Mesendoderm (in vitro differentiated cells): ENCODE measurements around the gene FAAP100.

Experiments used
- DNase-seq: peaks from one replicate; pipeline ENCODE4 v3.0.0; 2013
- H2AK5ac ChIP-seq: 2 replicates; pipeline ENCODE4 v1.6.1; 2013; ENCODE audit warnings: low read length, inconsistent platforms
- H2BK120ac ChIP-seq: 2 replicates; pipeline ENCODE4 v1.6.1; 2013; ENCODE audit warnings: low read depth, mild to moderate bottlenecking, low read length, moderate library complexity, mixed read lengths
- H2BK15ac ChIP-seq: replicated peaks from 2 replicates; pipeline ENCODE4 v1.6.1; 2013; ENCODE audit warnings: low read depth, mild to moderate bottlenecking, moderate library complexity
- H2BK5ac ChIP-seq: 2 replicates; pipeline ENCODE4 v1.6.1; 2013; ENCODE audit warnings: low read length, inconsistent platforms
- H3K18ac ChIP-seq: 2 replicates; pipeline ENCODE4 v1.6.1; 2013; ENCODE audit warnings: mild to moderate bottlenecking, low read length, mixed read lengths
- H3K23ac ChIP-seq: one replicate; pipeline ENCODE4 v1.6.1; 2013; ENCODE audit warnings: low read length
- H3K27ac ChIP-seq: 2 replicates; pipeline ENCODE4 v1.5.1; 2013; ENCODE audit warnings: low read depth, mild to moderate bottlenecking, inconsistent platforms, low read length, moderate library complexity
- H3K27me3 ChIP-seq: 2 replicates; pipeline ENCODE4 v1.6.1; 2013; ENCODE audit warnings: low read length, control low read depth, mild to moderate bottlenecking, inconsistent platforms; ENCODE audit not compliant: insufficient read depth, poor library complexity
- H3K36me3 ChIP-seq: 2 replicates; pipeline ENCODE4 v1.6.1; 2013; ENCODE audit warnings: low read length, inconsistent platforms; ENCODE audit not compliant: control insufficient read depth, insufficient read depth
- H3K4ac ChIP-seq: one replicate; pipeline ENCODE4 v1.6.1; 2013; ENCODE audit warnings: low read depth, mild to moderate bottlenecking, low read length, moderate library complexity
- H3K4me1 ChIP-seq: 2 replicates; pipeline ENCODE4 v1.6.1; 2013; ENCODE audit warnings: low read depth, low read length, inconsistent platforms; ENCODE audit not compliant: control insufficient read depth
- H3K4me2 ChIP-seq: 2 replicates; pipeline ENCODE4 v1.6.1; 2013; ENCODE audit warnings: low read length
- H3K4me3 ChIP-seq: 2 replicates; pipeline ENCODE4 v1.5.1; 2013; ENCODE audit warnings: mild to moderate bottlenecking, low read length
- H3K56ac ChIP-seq: one replicate; pipeline ENCODE4 v1.6.1; 2013; ENCODE audit warnings: low read length
- H3K79me1 ChIP-seq: 2 replicates; pipeline ENCODE4 v1.6.1; 2013; ENCODE audit warnings: low read length, inconsistent platforms
- H3K79me2 ChIP-seq: 2 replicates; pipeline ENCODE4 v1.6.1; 2013; ENCODE audit warnings: mild to moderate bottlenecking, low read length; ENCODE audit not compliant: control insufficient read depth, insufficient read depth
- H3K9ac ChIP-seq: 2 replicates; pipeline ENCODE4 v1.6.1; 2013; ENCODE audit warnings: low read length, inconsistent platforms
- H4K5ac ChIP-seq: one replicate; pipeline ENCODE4 v1.6.1; 2013; ENCODE audit warnings: low read length
- H4K8ac ChIP-seq: one replicate; pipeline ENCODE4 v1.6.1; 2013; ENCODE audit warnings: low read depth, mild to moderate bottlenecking, control low read depth, low read length, moderate library complexity
- WGBS: extraction: QIAGEN DNeasy Blood & Tissue Kit; methylation state at CpG from one replicate; pipeline ENCODE4 v1.1.7; 2013; ENCODE audit warnings: low lambda C conversion rate, missing lambda C conversion rate; ENCODE audit not compliant: insufficient coverage; ENCODE audit errors: extremely low coverage; 5-methylcytosine and 5-hydroxymethylcytosine counted together

Gene FAAP100

DNA sequence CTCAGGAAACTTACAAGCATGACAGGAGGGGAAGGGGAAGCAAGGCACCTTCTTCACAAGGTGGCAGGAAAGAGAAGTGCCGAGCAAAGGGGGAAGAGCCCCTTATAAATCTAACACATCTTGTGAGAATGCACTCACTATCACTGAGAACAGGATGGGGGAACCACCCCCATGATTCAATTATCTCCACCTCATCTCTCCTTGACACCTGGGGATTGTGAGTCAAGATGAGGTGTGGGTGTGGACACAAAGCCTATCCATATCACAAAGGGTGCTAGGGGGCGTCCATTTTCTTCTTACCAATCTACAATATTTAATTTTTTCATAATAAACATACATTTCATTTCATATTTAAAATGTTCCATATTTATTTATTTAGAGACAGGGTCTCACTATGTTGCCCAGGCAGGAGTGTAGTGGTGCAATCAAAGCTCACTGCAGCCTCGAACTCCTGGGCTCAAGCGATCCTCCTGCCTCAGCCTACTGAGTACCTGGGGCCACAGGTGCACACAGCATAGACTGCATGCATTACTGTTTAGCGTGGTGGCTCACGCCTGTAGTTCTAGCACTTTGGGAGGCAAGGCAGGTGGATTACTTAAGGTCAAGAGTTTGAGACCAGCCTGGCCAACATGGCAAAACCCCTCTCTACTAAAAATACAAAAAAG lies 26.5 kb upstream of the FAAP100 start:
- Histone ChIP-seq H4K5ac (no peak overlapping the region), H3K18ac (no peak overlapping the region), H3K4me3 (no peak overlapping the region), H4K8ac (no peak overlapping the region), H2BK120ac (no peak overlapping the region), H3K79me2 (no peaks in the 10 kb centered on the region), H3K36me3 (peaks cover 16% of the 10 kb centered on the region), H2AK5ac (no peak overlapping the region), H3K4me2 (no peak overlapping the region), H3K27ac (no peak overlapping the region), H3K56ac (no peak overlapping the region), H3K9ac (no peak overlapping the region), H3K27me3 (no peaks in the 10 kb centered on the region), H2BK5ac (no peak overlapping the region), H3K4ac (no peak overlapping the region), H3K79me1 (peaks cover 6% of the 10 kb centered on the region), H3K4me1 (no peaks in the 10 kb centered on the region), H2BK15ac (no peak overlapping the region), H3K23ac (no peak overlapping the region)
- DNase-seq: no peak
- WGBS: no CpG with 5 or more reads among the region's 6 CpGs

GRCh38 chr17:81578038-81578441 lies 25.9 kb upstream of the FAAP100 start:
- Histone ChIP-seq H2BK15ac (no peak overlapping the region), H2BK5ac (no peak overlapping the region), H3K4ac (no peak overlapping the region), H3K79me1 (peaks cover 4% of the 10 kb centered on the region), H3K23ac (no peak overlapping the region), H4K8ac (no peak overlapping the region), H3K4me3 (no peak overlapping the region), H3K9ac (no peak overlapping the region), H4K5ac (no peak overlapping the region), H3K4me1 (no peaks in the 10 kb centered on the region), H3K36me3 (peaks cover 13% of the 10 kb centered on the region), H2BK120ac (no peak overlapping the region), H3K79me2 (no peaks in the 10 kb centered on the region), H3K56ac (no peak overlapping the region), H3K27ac (no peak overlapping the region), H2AK5ac (no peak overlapping the region), H3K27me3 (no peaks in the 10 kb centered on the region), H3K18ac (no peak overlapping the region), H3K4me2 (no peak overlapping the region)
- WGBS: no CpG with 5 or more reads among the region's 10 CpGs
- peak; percentile 64 for DNase-seq

DNA sequence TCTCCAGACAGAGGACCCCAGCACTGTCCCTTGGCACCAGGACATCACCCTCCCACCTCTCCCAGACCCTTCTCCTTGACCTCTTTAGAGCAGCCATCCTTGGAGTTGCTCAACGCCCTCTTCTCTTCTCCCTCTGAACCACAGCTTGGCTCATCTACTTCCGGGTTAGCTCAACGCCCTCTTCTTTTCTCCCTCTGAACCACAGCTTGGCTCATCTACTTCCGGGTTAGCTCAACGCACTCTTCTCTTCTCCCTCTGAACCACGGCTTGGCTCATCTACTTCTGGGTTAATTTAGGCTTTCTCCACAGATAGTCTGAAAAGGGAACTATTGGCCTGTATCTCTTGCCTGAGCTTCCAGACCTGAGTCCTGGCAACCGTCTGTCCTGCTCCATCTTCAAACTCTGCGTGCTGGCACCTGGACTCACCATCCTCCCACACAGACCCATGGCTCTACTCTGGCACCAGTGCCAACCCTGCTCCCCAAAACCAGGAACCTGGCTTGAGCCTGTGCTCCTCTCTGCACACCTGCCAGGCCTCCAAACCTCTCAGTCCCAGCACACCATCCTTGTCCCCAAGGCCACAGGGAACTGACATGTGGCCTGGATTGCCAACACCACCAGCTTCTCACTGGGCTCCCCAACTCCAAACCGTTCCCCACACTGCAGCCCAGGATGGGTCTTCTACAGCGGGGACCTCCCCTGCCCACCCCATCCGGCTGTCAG lies 25.3 kb upstream of the FAAP100 start:
- H3K9ac ChIP-seq: no peak overlapping the region
- H3K79me1 ChIP-seq: peaks cover 4% of the 10 kb centered on the region
- no peak overlapping the region for H2BK15ac ChIP-seq
- no peak overlapping the region for H3K4me2 ChIP-seq
- H3K4me3 ChIP-seq: no peak overlapping the region
- no peaks in the 10 kb centered on the region for H3K4me1 ChIP-seq
- H3K27me3 ChIP-seq: no peaks in the 10 kb centered on the region
- no peak overlapping the region for H3K27ac ChIP-seq
- H4K5ac ChIP-seq: no peak overlapping the region
- no peak overlapping the region for H2BK120ac ChIP-seq
- H3K79me2 ChIP-seq: no peaks in the 10 kb centered on the region
- no CpG with 5 or more reads among the region's 11 CpGs for WGBS
- H3K56ac ChIP-seq: no peak overlapping the region
- H2AK5ac ChIP-seq: no peak overlapping the region
- peaks cover 10% of the 10 kb centered on the region for H3K36me3 ChIP-seq
- H4K8ac ChIP-seq: no peak overlapping the region
- no peak overlapping the region for H3K18ac ChIP-seq
- no peak overlapping the region for H2BK5ac ChIP-seq
- H3K23ac ChIP-seq: no peak overlapping the region
- H3K4ac ChIP-seq: no peak overlapping the region
- no peak for DNase-seq

GRCh38 chr17:81576621-81577277 lies 24.6 kb upstream of the FAAP100 start:
- Histone ChIP-seq H3K27me3 (no peaks in the 10 kb centered on the region), H4K5ac (no peak overlapping the region), H2BK15ac (no peak overlapping the region), H3K18ac (no peak overlapping the region), H3K4me3 (no peak overlapping the region), H2BK5ac (no peak overlapping the region), H3K4ac (no peak overlapping the region), H3K27ac (no peak overlapping the region), H3K4me1 (no peaks in the 10 kb centered on the region), H3K36me3 (peaks cover 8% of the 10 kb centered on the region), H3K56ac (no peak overlapping the region), H3K4me2 (no peak overlapping the region), H2BK120ac (no peak overlapping the region), H2AK5ac (no peak overlapping the region), H3K23ac (no peak overlapping the region), H3K79me1 (peaks cover 4% of the 10 kb centered on the region), H3K79me2 (no peaks in the 10 kb centered on the region), H4K8ac (no peak overlapping the region), H3K9ac (no peak overlapping the region)
- no peak for DNase-seq
- no CpG with 5 or more reads among the region's 17 CpGs for WGBS

DNA sequence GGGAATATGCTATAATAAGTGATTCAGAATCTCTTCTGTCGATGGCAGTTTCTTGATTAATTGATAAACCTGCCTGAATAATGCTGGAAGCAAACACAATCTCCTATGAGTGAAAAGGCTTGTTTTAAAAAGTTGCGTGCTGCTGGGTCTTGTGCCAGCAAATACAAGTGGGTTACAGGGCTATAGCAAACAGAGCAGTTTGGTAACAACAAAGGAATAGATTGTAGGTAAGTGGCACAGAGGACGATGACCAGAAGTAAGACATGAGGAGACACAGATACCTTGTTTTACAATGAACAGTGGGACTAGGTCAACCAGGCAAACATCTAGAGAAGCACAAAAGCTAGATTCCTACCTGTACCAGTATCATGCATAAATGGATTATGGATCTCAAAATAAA lies 23.7 kb upstream of the FAAP100 start:
- no peak overlapping the region for H3K9ac ChIP-seq
- H3K4me1 ChIP-seq: no peaks in the 10 kb centered on the region
- no peaks in the 10 kb centered on the region for H3K27me3 ChIP-seq
- no peak overlapping the region for H3K56ac ChIP-seq
- H2BK5ac ChIP-seq: no peak overlapping the region
- H2BK15ac ChIP-seq: no peak overlapping the region
- no peak overlapping the region for H3K27ac ChIP-seq
- H3K79me2 ChIP-seq: no peaks in the 10 kb centered on the region
- no peak overlapping the region for H3K4me2 ChIP-seq
- no peak overlapping the region for H3K4me3 ChIP-seq
- peaks cover 16% of the 10 kb centered on the region for H3K36me3 ChIP-seq
- peaks cover 2% of the 10 kb centered on the region for H3K79me1 ChIP-seq
- H2AK5ac ChIP-seq: no peak overlapping the region
- H3K23ac ChIP-seq: no peak overlapping the region
- no peak for DNase-seq
- H4K5ac ChIP-seq: no peak overlapping the region
- no CpG with 5 or more reads among the region's 3 CpGs for WGBS
- H4K8ac ChIP-seq: no peak overlapping the region
- no peak overlapping the region for H3K18ac ChIP-seq
- no peak overlapping the region for H3K4ac ChIP-seq
- no peak overlapping the region for H2BK120ac ChIP-seq
